Renal cortical epithelial cell (primary cell): ENCODE results near the gene PCDHA8. TPM values are rescaled to one million over a fixed set of nuclear protein-coding genes. Genes with fewer than 3 reads are reported as not detected.
A peak's percentile ranks its signal among the peaks of the same experiment; 100 is the strongest.
"Not testable (repeated sequence)": the region's sequence is repeated elsewhere in the genome, so short reads cannot be mapped to it uniquely, and the experiment has no call there.

Experiments used
- DNase-seq: peaks from one replicate; pipeline ENCODE4 v3.0.0-alpha.2; 2011; ENCODE audit warnings: low read depth
- total RNA-seq: library from RNA; depleted of rRNA; stranded (reverse); fragments of >200 nt; gene quantifications from 2 replicates; pipeline ENCODE4 v1.2.3, GENCODE V29; 2014

The PCDHA8 gene
- total RNA-seq, 1 donor from 2014 or later: 1.3 TPM

DNA sequence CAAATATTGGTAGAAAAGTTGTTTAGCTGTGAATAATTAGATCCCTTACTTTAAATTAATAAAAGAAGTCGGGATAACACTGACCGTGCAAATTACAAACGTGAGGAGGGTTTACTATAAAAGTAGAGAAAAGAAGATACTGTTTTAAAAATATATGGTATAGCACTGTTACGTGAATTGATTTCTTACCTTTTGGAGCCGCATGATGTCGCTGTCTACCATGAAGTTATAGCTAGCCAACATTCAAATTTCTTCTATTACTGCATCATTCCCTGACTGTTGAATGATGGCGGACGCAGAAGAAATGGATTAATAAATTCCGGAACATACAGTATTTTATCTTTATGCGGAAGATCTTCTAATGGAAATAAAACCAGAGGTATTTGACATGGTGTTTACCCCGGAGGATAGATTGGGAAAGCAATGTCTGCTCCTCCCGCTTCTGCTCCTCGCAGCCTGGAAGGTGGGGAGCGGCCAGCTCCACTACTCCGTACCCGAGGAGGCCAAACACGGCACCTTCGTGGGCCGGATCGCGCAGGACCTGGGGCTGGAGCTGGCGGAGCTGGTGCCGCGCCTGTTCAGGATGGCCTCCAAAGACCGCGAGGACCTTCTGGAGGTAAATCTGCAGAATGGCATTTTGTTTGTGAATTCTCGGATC, 13.2 kb upstream of the PCDHA8 start, which contains the start of gene PCDHA6:
Gene PCDHA6, plus strand, starts transcription at position 257 of the 658 bp plus-strand sequence. Its CDS starts 132 bp downstream, at position 389.
- DNase-seq: no peak

DNA sequence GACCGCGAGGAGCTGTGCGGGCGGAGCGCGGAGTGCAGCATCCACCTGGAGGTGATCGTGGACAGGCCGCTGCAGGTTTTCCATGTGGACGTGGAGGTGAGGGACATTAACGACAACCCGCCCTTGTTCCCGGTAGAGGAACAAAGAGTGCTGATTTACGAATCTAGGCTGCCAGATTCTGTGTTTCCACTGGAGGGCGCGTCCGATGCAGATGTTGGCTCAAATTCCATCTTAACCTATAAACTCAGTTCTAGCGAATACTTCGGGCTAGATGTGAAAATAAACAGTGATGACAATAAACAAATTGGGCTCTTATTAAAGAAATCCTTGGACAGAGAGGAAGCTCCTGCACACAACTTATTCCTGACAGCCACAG, 12.6 kb upstream of the PCDHA8 start:
- DNase-seq: no peak

DNA sequence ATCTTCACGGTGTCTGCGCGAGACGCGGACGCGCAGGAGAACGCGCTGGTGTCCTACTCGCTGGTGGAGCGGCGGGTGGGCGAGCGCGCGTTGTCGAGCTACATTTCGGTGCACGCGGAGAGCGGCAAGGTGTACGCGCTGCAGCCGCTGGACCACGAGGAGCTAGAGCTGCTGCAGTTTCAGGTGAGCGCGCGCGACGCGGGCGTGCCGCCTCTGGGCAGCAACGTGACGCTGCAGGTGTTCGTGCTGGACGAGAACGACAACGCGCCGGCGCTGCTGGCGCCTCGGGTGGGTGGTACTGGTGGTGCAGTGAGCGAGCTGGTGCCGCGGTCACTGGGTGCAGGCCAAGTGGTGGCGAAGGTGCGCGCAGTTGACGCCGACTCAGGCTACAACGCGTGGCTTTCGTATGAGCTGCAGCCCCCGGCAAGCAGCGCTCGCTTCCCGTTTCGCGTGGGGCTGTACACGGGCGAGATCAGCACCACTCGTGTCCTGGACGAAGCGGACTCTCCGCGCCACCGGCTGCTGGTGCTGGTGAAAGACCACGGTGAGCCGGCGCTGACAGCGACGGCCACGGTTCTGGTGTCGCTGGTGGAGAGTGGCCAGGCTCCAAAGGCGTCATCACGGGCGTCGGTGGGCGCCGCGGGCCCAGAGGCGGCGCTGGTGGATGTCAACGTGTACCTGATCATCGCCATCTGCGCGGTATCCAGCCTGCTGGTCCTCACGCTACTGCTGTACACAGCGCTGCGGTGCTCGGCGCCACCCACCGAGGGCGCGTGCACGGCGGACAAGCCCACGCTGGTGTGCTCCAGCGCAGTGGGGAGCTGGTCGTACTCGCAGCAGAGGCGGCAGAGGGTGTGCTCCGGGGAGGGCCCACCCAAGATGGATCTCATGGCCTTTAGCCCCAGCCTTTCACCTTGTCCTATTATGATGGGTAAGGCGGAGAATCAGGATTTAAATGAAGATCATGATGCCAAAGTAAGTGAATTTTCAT, 11.2 kb upstream of the PCDHA8 start:
- not testable (repeated sequence) for DNase-seq

DNA sequence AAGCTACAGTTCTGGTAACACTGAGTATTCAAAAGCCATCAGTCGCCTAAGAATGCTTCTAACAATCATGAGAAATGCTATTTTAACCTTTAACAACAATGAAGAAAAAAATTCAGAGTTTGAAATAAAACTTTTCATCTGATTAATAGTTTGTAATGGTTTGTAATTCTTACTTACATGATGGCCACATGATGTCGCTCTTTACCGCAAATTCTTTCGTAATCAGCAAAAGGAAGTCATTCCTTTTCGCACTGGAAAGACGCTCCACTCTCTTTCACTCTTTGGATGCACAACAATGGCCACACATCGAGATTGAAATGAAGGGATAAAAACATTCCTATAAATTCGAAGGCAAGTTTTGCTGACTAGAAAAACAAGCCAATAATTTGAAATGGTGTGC, 7.0 kb upstream of the PCDHA8 start, which contains the start of gene PCDHA7:
Gene PCDHA7, plus strand, starts transcription at position 277 of the 400 bp plus-strand sequence. Its CDS starts 115 bp downstream, at position 392.
- peak; percentile 6 for DNase-seq

DNA sequence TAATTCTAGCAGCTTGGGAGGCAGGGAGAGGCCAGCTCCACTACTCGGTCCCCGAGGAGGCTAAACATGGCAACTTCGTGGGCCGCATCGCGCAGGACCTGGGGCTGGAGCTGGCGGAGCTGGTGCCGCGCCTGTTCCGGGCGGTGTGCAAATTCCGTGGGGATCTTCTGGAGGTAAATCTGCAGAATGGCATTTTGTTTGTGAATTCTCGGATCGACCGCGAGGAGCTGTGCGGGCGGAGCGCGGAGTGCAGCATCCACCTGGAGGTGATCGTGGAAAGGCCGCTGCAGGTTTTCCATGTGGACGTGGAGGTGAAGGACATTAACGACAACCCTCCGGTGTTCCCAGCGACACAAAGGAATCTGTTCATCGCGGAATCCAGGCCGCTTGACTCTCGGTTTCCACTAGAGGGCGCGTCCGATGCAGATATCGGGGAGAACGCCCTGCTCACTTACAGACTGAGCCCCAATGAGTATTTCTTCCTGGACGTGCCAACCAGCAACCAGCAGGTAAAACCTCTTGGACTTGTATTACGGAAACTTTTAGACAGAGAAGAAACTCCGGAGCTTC, 6.5 kb upstream of the PCDHA8 start:
- not testable (repeated sequence) for DNase-seq

DNA sequence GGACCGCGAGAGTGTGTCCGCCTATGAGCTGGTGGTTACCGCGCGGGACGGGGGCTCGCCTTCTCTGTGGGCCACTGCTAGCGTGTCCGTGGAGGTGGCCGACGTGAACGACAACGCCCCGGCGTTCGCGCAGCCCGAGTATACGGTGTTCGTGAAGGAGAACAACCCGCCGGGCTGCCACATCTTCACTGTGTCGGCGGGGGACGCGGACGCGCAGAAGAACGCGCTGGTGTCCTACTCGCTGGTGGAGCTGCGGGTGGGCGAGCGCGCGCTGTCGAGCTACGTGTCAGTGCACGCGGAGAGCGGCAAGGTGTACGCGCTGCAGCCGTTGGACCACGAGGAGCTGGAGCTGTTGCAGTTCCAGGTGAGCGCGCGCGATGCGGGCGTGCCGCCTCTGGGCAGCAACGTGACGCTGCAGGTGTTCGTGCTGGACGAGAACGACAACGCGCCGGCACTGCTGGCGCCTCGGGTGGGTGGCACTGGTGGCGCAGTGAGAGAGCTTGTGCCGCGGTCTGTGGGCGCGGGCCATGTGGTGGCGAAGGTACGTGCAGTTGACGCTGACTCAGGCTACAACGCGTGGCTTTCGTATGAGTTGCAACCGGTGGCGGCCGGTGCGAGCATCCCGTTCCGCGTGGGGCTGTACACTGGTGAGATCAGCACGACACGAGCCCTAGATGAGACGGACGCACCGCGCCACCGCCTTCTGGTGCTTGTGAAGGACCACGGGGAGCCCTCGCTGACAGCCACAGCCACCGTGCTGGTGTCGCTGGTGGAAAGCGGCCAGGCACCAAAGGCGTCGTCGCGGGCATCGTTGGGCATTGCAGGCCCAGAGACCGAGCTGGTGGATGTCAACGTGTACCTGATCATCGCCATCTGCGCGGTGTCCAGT, 5.1 kb upstream of the PCDHA8 start:
- DNase-seq: no peak

DNA sequence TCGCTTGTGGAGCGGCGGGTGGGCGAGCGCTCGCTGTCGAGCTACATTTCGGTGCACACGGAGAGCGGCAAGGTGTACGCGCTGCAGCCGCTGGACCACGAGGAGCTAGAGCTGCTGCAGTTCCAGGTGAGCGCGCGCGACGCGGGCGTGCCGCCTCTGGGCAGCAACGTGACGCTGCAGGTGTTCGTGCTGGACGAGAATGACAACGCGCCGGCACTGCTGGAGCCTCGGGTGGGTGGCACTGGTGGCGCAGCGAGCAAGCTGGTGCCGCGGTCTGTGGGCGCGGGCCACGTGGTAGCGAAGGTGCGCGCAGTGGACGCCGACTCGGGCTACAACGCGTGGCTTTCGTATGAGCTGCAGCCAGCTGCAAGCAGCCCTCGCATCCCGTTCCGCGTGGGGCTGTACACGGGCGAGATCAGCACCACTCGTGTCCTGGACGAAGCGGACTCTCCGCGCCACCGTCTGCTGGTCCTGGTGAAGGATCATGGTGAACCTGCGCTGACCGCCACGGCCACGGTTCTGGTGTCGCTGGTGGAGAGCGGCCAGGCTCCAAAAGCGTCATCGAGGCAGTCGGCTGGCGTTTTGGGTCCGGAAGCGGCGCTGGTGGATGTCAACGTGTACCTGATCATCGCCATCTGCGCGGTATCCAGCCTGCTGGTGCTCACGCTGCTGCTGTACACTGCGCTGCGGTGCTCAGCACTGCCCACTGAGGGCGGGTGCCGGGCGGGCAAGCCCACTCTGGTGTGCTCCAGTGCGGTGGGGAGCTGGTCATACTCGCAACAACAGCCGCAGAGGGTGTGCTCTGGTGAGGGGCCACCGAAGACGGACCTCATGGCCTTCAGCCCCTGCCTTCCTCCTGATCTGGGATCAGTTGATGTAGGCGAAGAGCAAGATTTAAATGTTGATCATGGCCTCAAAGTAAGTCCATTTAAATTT, 2.1 kb downstream of the PCDHA8 start:
- DNase-seq: no peak

DNA sequence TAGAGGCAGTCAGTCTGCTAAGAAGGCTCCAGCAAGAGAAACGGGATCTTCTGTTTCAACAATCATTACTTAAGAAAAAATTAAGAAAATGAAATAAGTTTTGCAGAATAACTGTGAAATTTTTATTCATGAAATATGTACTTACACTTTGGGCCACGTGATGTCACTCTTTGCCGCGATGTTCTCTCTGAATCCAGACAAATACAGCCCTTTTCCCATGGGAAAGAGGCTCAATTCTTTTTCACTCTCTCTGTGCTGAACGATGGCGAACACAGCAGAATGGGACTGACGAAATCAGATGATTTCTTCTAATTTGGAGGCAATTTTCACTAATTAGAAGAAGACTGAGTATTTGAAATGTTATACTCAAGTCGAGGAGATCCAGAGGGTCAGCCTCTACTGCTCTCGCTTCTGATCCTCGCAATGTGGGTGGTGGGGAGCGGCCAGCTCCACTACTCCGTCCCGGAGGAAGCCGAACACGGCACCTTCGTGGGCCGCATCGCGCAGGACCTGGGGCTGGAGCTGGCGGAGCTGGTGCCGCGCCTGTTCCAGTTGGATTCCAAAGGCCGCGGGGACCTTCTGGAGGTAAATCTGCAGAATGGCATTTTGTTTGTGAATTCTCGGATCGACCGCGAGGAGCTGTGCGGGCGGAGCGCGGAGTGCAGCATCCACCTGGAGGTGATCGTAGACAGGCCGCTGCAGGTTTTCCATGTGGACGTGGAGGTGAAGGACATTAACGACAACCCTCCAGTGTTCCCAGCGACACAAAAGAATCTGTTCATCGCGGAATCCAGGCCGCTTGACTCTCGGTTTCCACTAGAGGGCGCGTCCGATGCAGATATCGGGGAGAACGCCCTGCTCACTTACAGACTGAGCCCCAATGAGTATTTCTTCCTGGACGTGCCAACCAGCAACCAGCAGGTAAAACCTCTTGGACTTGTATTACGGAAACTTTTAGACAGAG, 7.4 kb downstream of the PCDHA8 start, which contains the start of gene PCDHA9:
Gene PCDHA9, plus strand, starts transcription at position 244 of the 964 bp plus-strand sequence. Its CDS starts 114 bp downstream, at position 358.
- DNase-seq: not testable (repeated sequence)

DNA sequence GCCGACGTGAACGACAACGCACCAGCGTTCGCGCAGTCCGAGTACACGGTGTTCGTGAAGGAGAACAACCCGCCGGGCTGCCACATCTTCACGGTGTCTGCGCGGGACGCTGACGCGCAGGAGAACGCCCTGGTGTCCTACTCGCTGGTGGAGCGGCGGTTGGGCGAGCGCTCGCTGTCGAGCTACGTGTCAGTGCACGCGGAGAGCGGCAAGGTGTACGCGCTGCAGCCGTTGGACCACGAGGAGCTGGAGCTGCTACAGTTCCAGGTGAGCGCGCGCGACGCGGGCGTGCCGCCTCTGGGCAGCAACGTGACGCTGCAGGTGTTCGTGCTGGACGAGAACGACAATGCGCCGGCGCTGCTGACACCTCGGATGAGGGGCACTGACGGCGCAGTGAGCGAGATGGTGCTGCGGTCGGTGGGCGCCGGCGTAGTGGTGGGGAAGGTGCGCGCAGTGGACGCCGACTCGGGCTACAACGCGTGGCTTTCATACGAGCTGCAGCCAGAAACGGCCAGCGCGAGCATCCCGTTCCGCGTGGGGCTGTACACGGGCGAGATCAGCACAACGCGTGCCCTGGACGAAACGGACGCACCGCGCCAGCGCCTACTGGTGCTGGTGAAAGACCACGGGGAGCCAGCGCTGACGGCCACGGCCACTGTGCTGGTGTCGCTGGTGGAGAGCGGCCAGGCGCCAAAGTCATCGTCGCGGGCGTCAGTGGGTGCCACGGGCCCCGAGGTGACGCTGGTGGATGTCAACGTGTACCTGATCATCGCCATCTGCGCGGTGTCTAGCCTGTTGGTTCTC, 9.0 kb downstream of the PCDHA8 start:
- DNase-seq: not testable (repeated sequence)

DNA sequence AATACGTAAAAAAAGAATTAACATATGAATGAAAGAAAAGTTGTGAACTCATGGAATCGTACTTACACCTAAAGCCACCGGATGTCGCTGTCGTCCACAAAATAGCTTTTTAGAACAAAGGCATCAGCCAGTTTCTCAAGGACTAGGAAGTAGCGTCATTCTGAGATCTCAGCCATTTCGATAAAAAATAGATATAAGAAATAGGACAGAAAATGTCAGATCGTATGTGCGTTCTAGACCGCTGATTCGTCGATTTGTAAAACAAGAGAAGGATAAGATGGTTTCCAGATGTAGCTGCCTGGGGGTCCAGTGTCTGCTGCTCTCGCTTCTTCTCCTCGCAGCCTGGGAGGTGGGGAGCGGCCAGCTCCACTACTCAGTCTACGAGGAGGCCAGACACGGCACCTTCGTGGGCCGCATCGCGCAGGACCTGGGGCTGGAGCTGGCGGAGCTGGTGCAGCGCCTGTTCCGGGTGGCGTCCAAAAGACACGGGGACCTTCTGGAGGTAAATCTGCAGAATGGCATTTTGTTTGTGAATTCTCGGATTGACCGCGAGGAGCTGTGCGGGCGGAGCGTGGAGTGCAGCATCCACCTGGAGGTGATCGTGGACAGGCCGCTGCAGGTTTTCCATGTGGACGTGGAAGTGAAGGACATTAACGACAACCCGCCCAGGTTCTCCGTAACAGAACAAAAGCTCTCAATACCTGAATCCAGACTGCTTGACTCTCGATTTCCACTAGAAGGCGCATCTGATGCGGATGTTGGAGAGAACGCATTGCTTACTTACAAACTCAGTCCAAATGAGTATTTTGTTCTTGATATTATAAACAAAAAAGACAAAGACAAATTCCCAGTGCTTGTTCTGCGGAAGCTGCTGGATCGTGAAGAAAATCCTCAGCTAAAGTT, 15.0 kb downstream of the PCDHA8 start, which contains the start of gene PCDHA10:
Gene PCDHA10, plus strand, starts transcription at position 126 of the 903 bp plus-strand sequence. Its CDS starts 152 bp downstream, at position 278.
- no peak for DNase-seq

DNA sequence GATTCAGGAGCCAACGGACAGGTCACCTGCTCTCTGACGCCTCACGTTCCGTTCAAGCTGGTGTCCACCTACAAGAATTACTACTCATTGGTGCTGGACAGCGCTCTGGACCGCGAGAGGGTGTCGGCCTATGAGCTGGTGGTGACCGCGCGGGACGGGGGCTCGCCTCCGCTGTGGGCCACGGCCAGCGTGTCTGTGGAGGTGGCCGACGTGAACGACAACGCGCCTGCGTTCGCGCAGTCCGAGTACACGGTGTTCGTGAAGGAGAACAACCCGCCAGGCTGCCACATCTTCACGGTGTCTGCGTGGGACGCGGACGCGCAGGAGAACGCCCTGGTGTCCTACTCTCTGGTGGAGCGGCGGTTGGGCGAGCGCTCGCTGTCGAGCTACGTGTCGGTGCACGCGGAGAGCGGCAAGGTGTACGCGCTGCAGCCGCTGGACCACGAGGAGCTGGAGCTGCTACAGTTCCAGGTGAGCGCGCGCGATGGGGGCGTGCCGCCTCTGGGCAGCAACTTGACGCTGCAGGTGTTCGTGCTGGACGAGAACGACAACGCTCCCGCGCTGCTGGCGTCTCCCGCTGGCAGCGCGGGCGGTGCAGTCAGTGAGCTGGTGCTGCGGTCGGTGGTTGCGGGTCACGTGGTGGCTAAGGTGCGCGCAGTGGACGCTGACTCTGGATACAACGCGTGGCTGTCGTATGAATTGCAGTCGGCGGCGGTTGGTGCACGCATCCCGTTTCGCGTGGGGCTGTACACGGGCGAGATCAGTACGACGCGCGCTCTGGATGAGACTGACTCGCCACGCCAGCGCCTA, 16.4 kb downstream of the PCDHA8 start:
- DNase-seq: no peak

DNA sequence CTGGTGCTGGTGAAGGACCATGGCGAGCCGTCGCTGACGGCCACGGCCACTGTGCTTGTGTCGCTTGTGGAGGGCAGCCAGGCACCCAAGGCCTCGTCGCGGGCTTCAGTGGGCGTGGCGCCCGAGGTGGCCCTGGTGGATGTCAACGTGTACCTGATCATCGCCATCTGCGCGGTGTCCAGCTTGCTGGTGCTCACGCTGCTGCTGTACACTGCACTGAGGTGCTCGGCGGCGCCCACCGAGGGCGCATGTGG, 16.9 kb downstream of the PCDHA8 start:
- no peak for DNase-seq

DNA sequence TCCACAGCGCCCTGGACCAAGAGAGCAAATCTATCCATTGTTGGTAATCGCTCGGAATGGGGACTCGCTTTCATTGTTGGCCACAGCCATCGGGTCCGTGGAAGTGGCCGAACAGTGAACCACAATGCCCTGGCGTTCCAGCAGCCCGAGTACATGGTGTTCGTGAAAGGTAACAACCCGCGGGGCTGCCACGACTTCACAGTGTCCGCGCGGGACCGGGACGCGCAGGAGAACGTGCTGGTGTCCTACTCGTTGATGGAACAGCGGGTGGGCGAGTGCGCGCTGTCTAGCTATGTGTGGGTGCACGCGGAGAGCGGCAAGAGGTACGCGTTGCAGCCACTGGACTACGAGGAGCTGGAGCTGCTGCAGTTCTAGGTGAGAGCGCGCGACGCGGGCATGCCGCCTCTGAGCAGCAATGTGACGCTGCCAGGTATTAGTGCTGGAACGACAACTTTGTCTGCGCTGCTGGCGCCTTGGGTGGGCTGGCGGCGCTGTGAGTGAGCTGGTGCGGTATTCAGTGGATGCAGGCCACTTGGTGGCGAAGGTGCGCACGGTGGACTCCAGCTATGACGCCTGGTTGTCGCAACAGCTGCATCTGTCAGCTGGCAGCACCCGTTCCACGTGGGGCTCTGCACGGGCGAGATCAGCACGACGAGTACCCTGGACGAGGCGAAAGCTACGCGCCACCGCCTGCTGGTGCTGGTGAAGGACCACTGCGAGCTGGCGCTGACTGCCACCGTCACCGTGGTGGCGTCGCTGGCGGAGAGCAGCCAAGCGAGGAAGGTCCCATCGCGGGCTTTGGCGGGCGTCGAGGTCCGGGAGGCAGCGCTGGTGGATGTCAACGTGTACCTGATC, 21.7 kb downstream of the PCDHA8 start:
- no peak for DNase-seq

DNA sequence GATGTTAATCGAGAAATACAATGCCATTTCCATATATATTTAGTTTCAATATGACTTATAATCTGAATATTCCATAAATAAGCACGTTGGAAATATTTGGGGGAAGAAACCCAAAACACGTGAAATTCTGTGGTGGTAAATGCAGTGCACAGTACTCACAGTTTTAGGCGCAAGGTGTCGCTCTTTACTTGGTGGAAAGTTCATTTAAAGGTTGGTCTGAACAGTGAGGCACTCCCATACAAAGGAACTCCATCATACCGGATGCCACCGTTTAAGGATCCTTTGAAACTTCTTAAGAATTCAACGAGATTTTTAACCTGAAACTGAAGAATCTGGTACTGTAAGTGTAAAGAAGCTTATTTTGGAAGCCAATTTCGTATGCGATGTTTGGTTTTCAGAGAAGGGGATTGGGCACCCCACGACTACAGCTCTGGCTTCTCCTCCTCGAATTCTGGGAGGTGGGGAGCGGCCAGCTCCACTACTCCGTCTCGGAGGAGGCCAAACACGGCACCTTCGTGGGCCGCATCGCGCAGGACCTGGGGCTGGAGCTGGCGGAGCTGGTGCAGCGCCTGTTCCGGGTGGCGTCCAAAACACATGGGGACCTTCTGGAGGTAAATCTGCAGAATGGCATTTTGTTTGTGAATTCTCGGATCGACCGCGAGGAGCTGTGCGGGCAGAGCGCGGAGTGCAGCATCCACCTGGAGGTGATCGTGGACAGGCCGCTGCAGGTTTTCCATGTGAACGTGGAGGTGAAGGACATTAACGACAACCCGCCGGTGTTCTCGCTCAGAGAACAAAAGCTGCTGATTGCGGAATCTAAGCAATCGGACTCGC, 28.0 kb downstream of the PCDHA8 start, which contains the start of gene PCDHA11:
Gene PCDHA11, plus strand, starts transcription at position 237 of the 834 bp plus-strand sequence. Its CDS starts 147 bp downstream, at position 384.
- no peak for DNase-seq
